Endodermal cell (in vitro differentiated cells): ENCODE data around the gene ABCG4. TPM values are rescaled to one million over a fixed set of nuclear protein-coding genes. Genes with fewer than 3 reads are reported as not detected.

Experiments
- DNase-seq: peaks from one replicate; pipeline ENCODE4 v3.0.0-alpha.2; 2017
- H3K27ac ChIP-seq: 2 replicates; pipeline ENCODE4 v1.5.1; 2013; ENCODE audit warnings: mild to moderate bottlenecking, low read depth, low read length, moderate library complexity
- H3K27me3 ChIP-seq: 2 replicates; pipeline ENCODE4 v1.6.1; 2013; ENCODE audit warnings: mild to moderate bottlenecking, low read length, moderate library complexity; ENCODE audit not compliant: insufficient read depth, control insufficient read depth, poor library complexity, severe bottlenecking
- H3K36me3 ChIP-seq: 2 replicates; pipeline ENCODE4 v1.7.0; 2013; ENCODE audit warnings: mild to moderate bottlenecking, low read length, moderate library complexity; ENCODE audit not compliant: control insufficient read depth, insufficient read depth
- H3K4me1 ChIP-seq: one replicate; pipeline ENCODE4 v1.7.0; 2013; ENCODE audit warnings: low read length; ENCODE audit not compliant: control insufficient read depth, insufficient read depth
- H3K4me3 ChIP-seq: 2 replicates; pipeline ENCODE4 v1.5.1; 2013; ENCODE audit warnings: mild to moderate bottlenecking, low read length, moderate library complexity
- H3K9ac ChIP-seq: 2 replicates; pipeline ENCODE4 v1.6.1; 2013; ENCODE audit warnings: mild to moderate bottlenecking, low read length, moderate library complexity; ENCODE audit not compliant: poor library complexity, severe bottlenecking; ENCODE audit errors: extremely low read depth
- H3K9me3 ChIP-seq: 2 replicates; pipeline ENCODE4 v1.6.1; 2013; ENCODE audit warnings: mild to moderate bottlenecking, low read length, moderate library complexity; ENCODE audit not compliant: control insufficient read depth
- H3K27ac Mint-ChIP-seq: 2 replicates; pipeline ENCODE4 v1.8.0; 2020; ENCODE audit warnings: mixed read lengths
- H3K27me3 Mint-ChIP-seq: 2 replicates; pipeline ENCODE4 v1.8.0; 2021; ENCODE audit warnings: mild to moderate bottlenecking, mixed read lengths; ENCODE audit not compliant: insufficient read depth
- H3K36me3 Mint-ChIP-seq: 2 replicates; pipeline ENCODE4 v1.8.0; 2020; ENCODE audit warnings: low read depth, mixed read lengths
- H3K4me1 Mint-ChIP-seq: 2 replicates; pipeline ENCODE4 v1.8.0; 2020; ENCODE audit warnings: mixed read lengths
- H3K4me3 Mint-ChIP-seq: 2 replicates; pipeline ENCODE4 v1.8.0; 2020; ENCODE audit warnings: mild to moderate bottlenecking, moderate library complexity, mixed read lengths
- H3K9me3 Mint-ChIP-seq: 2 replicates; pipeline ENCODE4 v1.8.0; 2020; ENCODE audit warnings: mild to moderate bottlenecking, mixed read lengths
- WGBS, 2 experiments: methylation state at CpG; one replicate each; pipeline versions ENCODE4 v1.1.5 to v1.1.7; 2013; ENCODE audit warnings: missing lambda C conversion rate in 2 of 2, mixed read lengths in 1 of 2; ENCODE audit not compliant: insufficient coverage in 1 of 2, insufficient read length in 1 of 2; 5-methylcytosine and 5-hydroxymethylcytosine counted together
- total RNA-seq, 2 donors: library from RNA; stranded (reverse); fragmentation: NEBNext Ultra II Directional in 1 of 2; extraction: Animal tissue kit (Norgen Biotek cat#: 25700) in 1 of 2; gene quantifications; 2 replicates in 1 of 2; 3 replicates in 1 of 2; pipeline ENCODE4 v1.2.1, GENCODE V29; 2021
- TF ChIP-seq, protein P1 (sequence below): fragments of 200-600 bp; sonication (generic); conservative IDR thresholded peaks from 2 replicates; pipeline ENCODE4 v1.5.0; 2021; ENCODE audit warnings: antibody characterized with exemption, mild to moderate bottlenecking

Gene ABCG4
- total RNA-seq, 2 donors from 2014 or later, result 1.5 to 1.8 TPM

DNA sequence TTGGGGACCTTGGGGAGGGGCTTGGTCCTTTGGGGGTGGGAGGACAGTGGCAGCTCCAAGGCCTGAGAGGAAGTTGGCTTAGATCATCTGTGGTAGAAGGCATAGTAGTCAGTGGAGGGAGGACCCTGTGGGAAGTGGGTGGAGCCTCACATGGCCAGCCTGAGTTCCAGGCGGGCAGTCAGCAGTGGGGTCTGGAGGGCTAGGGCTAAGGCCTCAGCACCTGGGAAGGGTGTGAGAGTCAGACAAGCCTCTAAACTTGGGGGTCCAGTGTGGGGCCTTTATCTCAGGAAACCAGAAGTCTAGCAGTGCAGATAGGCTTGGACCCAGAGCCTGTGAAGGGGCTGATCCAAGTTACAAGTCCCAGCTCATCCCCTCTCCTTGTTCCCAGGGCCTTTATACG lies 23.7 kb downstream of the ABCG4 start:
- Histone ChIP-seq H3K27me3 (no peaks in the 10 kb centered on the region), H3K36me3 (no peaks in the 10 kb centered on the region), H3K4me3 (no peak overlapping the region), H3K9me3 (no peaks in the 10 kb centered on the region), H3K4me1 (no peaks in the 10 kb centered on the region), H3K27ac (no peak overlapping the region), H3K9ac (no peak overlapping the region)
- 83 to 100% methylated on average over 1 to 2 of the region's 2 CpGs for WGBS, 2 experiments
- no peaks in the 10 kb centered on the region for H3K27me3 Mint-ChIP-seq
- H3K9me3 Mint-ChIP-seq, result no peaks in the 10 kb centered on the region
- H3K36me3 Mint-ChIP-seq, result peaks cover 9% of the 10 kb centered on the region
- H3K4me1 Mint-ChIP-seq, result peaks cover 8% of the 10 kb centered on the region
- DNase-seq, result no peak
- no peak overlapping the region for H3K27ac Mint-ChIP-seq
- TF ChIP-seq, protein P1, sequence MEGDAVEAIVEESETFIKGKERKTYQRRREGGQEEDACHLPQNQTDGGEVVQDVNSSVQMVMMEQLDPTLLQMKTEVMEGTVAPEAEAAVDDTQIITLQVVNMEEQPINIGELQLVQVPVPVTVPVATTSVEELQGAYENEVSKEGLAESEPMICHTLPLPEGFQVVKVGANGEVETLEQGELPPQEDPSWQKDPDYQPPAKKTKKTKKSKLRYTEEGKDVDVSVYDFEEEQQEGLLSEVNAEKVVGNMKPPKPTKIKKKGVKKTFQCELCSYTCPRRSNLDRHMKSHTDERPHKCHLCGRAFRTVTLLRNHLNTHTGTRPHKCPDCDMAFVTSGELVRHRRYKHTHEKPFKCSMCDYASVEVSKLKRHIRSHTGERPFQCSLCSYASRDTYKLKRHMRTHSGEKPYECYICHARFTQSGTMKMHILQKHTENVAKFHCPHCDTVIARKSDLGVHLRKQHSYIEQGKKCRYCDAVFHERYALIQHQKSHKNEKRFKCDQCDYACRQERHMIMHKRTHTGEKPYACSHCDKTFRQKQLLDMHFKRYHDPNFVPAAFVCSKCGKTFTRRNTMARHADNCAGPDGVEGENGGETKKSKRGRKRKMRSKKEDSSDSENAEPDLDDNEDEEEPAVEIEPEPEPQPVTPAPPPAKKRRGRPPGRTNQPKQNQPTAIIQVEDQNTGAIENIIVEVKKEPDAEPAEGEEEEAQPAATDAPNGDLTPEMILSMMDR, result no peak
- no peak overlapping the region for H3K4me3 Mint-ChIP-seq

DNA sequence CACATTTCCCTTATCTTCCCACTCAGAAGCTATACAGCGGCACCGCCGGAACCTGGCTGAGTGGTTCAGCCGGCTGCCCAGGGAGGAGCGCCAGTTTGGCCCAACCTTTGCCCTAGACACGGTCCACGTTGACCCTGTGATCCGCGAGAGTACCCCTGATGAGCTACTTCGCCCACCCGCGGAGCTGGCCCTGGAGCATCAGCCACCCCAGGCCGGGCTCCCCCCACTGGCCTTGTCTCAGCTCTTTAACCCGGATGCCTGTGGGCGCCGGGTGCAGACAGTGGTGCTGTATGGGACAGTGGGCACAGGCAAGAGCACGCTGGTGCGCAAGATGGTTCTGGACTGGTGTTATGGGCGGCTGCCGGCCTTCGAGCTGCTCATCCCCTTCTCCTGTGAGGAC lies 24.6 kb downstream of the ABCG4 start:
- no peaks in the 10 kb centered on the region for H3K27me3 Mint-ChIP-seq
- 94 to 97% methylated on average over 13 to 21 of the region's 21 CpGs for WGBS, 2 experiments
- Histone ChIP-seq H3K4me3 (no peak overlapping the region), H3K4me1 (no peaks in the 10 kb centered on the region), H3K27ac (no peak overlapping the region), H3K9me3 (no peaks in the 10 kb centered on the region), H3K27me3 (no peaks in the 10 kb centered on the region), H3K36me3 (no peaks in the 10 kb centered on the region), H3K9ac (no peak overlapping the region)
- H3K9me3 Mint-ChIP-seq, result no peaks in the 10 kb centered on the region
- DNase-seq, result no peak
- no peak overlapping the region for H3K27ac Mint-ChIP-seq
- TF ChIP-seq, protein P1, result no peak
- H3K4me3 Mint-ChIP-seq, result no peak overlapping the region
- peaks cover 11% of the 10 kb centered on the region for H3K36me3 Mint-ChIP-seq
- peaks cover 8% of the 10 kb centered on the region for H3K4me1 Mint-ChIP-seq

DNA sequence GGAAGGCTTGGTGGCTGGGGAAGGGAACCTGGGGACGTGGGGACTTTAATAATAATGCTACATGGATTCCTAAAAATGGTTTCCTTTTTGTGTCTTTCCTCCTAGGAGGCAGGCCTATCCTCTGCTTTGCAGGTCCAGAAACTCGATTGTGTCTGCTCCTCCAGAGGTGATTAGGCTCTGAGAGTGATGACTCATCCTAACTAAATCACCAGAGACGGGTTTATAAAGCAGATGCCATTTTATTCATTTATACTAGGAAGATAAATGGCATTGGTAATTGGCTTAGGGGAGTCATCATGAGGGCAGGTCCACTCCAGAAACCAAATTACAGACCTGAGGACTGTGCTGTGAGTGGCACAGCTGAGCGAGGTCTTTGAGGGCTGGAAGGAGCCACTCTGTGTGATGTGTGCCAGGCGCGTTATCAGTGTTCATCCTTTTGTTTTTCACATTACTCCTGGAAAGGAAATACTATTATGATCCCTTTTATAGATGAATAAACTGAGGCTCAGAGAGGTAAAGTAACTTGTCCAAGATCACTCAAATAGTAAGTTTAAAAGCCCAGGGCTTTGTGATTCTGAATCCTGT lies 26.7 kb downstream of the ABCG4 start:
- H3K27me3 Mint-ChIP-seq, result no peaks in the 10 kb centered on the region
- Histone ChIP-seq H3K4me3 (no peak overlapping the region), H3K27me3 (no peaks in the 10 kb centered on the region), H3K4me1 (no peaks in the 10 kb centered on the region), H3K27ac (no peak overlapping the region), H3K9ac (no peak overlapping the region), H3K9me3 (no peaks in the 10 kb centered on the region), H3K36me3 (no peaks in the 10 kb centered on the region)
- no peak overlapping the region for H3K27ac Mint-ChIP-seq
- H3K9me3 Mint-ChIP-seq, result no peaks in the 10 kb centered on the region
- H3K36me3 Mint-ChIP-seq, result peaks cover 16% of the 10 kb centered on the region
- H3K4me1 Mint-ChIP-seq, result peaks cover under 1% of the 10 kb centered on the region
- WGBS, 2 experiments, result 81 to 87% methylated on average over 5 to 6 of the region's 6 CpGs
- no peak overlapping the region for H3K4me3 Mint-ChIP-seq
- DNase-seq, result no peak
- TF ChIP-seq, protein P1, result no peak
